Measurements from ENCODE around the gene GABRR2.

The GABRR2 gene

DNA sequence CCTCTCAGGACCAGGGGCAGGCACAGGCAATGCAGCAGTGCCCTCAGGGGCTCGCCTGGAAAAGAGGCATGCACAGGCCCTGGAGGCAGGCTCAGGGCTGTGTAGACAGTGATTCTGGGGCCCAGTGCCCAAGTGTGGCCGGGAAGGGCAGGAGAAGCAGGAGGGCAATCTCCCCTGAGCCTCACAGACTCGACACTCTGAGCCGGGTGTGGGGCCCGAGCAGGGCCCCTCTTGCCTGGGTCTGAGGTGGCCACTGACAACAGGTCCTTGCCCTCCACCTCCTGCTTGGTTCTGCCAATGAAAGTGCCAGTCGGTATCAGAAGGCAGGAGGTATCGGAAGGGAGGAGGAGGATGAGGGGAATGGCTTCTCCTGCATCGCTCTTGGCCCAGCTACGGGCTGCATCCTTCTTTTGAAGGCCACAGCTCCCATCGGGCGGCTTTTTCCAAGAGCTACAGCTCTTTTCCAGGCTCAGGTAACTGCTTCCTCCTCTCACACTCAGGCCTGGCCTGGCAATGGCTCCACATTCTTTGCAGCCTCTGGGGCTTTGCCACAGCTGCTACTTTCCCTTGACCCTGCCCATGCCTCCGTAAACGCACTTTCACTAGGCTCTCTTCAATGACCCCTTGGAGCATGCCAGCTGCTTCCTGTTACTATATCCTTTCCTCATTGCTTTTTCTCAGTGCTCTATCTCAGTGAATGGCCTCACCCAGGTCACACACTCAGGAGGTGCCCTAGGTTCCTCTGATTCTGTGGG is 24.5 kb downstream of the GABRR2 start:
- DNase-seq = no peak

GRCh38 chr6:89289710-89290109 is 25.4 kb downstream of the GABRR2 start:
- DNase-seq = no peak

- DNase-seq = no peak
Measured at GRCh38 chr6:89287351-89288028, 27.6 kb downstream of the GABRR2 start.

- no peak for DNase-seq
Measured at GRCh38 chr6:89286516-89286915, 28.6 kb downstream of the GABRR2 start.

GRCh38 chr6:89284963-89285735 is 29.9 kb downstream of the GABRR2 start:
- DNase-seq = no peak

GRCh38 chr6:89284081-89284480 is 31.0 kb downstream of the GABRR2 start:
- DNase-seq = no peak

GRCh38 chr6:89282749-89283148 is 32.4 kb downstream of the GABRR2 start:
- no peak for DNase-seq

DNA sequence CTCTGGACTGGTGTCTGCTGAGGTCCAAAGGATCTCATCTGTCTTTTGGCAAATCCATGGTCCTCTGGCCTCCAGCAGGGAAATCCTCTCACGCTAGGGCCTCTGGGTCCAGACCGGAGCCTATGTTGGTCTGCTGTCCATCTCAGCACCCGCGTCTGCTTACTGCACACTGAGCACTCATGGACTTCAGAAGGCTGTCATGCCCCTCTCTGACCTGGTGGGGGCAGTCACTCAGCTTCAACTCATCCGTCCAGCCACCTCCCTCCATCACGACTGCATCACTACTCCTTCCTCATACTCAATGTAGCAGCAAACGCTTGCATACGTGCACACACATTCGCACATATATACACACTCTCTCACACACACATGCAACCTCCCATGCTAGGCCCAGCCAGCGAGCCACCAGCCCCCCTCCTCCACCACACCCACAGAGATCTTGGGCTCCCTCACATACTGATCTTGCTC is 33.3 kb downstream of the GABRR2 start:
- DNase-seq = peak in 1 of 2 experiments; percentile 11

DNA sequence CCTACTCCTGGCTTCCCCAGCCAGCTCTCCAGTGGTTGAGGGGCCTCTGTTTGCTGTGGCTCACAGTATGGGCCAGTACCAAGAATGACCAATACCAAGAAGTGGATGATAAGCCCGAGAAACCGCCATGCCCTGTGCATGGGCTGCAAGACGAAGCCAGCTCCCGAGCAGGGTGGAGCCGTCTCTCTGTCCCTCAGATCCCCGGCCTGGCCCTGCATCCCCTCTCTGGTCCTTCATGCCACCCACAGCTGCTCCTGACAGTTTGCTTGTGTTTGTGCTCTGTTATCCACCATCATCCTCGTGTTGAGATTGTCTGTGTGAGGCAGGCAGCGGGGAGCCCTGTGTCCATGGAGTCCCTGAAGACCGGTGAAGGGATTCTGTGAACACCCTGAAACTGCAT is 36.1 kb downstream of the GABRR2 start:
- no peak for DNase-seq

- DNase-seq = no peak
Measured at GRCh38 chr6:89275900-89276299, 39.2 kb downstream of the GABRR2 start.

- no peak for DNase-seq
Measured at GRCh38 chr6:89273816-89274215, 41.3 kb downstream of the GABRR2 start.

- no peak for DNase-seq
Measured at GRCh38 chr6:89272596-89272995, 42.5 kb downstream of the GABRR2 start.

DNA sequence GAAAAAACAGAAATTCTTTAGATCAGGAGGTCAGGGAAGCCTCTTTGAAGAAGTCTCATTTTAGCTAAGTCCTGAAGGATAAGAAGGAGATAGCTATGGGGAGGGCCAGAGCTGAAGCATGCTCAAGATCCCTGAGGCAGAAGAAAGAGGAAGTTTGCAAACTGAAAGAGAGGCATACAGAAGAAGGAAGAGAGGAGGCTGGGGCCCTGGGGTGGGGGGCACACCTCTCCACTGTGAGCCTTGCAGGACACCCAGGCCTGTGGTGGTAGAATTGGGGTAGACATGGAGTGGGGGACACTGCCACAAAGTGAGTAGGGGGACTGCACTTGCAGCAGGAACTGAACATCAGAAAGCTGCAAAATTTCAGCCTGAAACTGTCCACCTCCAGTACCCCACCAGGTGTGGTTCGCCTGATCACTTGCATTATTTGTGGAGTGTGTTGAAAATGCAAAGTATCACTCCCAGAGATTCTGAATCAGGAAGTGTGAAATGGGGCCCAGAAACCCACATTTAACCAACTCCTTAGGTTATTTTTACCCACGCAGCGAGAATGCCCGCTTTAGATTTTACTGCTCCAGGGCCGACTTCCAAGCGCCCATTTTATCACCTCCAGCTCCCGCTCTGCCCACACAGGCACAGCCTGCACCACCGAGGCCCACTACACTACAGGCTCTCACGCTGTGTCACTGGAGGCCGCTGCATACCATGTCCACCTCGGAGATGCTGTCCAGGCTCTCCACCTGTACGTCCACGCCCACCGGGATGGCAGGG is 44.0 kb downstream of the GABRR2 start:
- no peak for DNase-seq

GRCh38 chr6:89269981-89270380 is 45.1 kb downstream of the GABRR2 start:
- no peak for DNase-seq

DNA sequence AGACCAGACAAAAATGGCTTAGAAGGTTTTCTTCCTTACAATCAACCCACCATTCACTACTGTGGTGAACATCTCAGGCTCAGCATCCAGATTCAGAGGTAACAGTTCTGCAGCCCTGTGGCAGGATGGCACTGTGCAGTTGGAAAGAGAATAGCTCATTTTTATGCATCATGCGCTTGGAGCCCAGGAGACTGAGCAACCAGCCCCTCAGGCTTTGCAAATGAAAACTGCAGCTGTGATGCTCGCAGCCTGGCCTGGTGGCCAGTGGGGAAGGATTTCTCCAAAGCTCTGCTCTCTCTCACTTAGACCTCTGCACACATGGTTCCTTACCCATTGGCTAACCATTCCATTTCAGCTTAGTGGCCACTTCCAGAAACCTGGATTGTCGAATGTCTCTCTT is 45.8 kb downstream of the GABRR2 start:
- DNase-seq = no peak

DNA sequence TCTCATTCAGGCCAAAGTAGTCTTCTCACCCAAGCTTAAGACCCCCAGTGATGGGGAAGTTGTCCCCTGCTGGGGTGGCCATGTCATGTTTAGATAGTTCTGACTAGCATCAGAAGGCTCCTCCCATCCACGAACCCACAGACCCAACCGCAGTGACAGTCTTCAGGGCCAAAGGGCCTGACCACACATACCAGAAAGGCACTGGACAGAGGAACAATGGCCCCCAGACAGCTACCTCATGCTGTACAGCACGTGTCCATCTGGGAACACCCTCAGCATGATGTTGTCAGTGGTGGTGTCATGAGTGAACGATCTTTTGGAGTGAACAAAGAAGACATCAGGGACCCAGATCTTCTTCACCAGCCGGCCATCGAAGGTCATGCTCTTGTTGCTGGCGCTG is 46.3 kb downstream of the GABRR2 start:
- DNase-seq = no peak

DNA sequence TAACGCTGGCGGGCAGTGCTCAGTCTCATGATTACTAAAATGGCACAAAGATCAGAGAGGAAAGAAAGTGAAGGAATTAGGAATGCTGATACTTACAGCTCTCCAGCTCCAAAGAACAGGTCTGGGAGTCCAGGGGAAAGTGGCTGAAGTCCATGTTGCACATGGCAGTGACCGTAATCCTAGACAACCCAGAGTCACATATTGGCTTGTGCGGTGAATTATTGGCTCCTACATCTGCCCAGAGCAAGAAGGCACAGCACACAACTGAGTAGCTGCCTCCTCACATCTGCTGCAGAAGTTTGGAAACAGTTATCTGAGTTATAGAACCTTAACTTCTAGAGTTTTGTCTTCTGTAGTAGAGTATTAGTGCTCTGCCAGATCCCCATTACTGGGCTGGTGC is 47.2 kb downstream of the GABRR2 start:
- DNase-seq = no peak

DNA sequence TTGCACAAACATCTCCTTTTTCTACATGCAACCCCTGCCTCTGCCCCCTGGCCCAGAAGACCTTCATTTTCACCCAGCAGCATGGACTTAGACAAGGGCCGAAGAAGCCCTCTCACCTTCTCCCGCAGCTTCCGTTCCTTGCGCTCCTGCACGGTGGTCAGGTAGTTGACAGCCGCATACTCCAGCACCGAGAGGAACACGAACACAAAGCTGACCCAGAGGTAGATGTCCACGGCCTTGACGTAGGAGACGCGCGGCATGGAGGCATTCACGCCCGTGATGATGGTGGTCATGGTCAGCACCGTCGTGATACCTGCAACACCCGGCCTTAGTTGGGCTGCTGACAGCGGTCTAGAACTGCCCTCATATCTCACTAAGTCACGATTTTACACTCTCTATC is 50.8 kb downstream of the GABRR2 start:
- DNase-seq = no peak

GRCh38 chr6:89260832-89261231 is 54.3 kb downstream of the GABRR2 start:
- no peak for DNase-seq

- no peak for DNase-seq
Measured at GRCh38 chr6:89260310-89260709, 54.8 kb downstream of the GABRR2 start.

DNA sequence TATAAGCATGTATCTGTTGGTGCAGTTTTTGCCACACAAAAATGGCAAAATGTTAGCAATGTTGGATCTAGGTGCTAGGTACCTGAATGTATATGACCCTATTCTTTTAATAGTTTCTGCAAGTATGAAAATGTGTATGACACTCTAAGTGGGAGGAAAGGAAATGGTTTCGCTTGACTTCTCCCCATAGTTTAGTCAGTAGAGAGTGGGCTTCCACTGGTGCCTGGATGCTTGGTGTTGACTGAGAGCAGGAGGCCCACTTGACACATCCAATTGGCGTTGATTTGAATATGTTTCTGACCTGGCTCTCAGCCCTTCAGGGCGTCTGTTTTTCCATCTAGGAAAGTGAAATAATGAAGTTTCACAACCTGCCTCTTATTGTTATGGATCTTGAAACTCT is 56.2 kb downstream of the GABRR2 start:
- DNase-seq = no peak

GRCh38 chr6:89257781-89258180 is 57.3 kb downstream of the GABRR2 start:
- DNase-seq = no peak

DNA sequence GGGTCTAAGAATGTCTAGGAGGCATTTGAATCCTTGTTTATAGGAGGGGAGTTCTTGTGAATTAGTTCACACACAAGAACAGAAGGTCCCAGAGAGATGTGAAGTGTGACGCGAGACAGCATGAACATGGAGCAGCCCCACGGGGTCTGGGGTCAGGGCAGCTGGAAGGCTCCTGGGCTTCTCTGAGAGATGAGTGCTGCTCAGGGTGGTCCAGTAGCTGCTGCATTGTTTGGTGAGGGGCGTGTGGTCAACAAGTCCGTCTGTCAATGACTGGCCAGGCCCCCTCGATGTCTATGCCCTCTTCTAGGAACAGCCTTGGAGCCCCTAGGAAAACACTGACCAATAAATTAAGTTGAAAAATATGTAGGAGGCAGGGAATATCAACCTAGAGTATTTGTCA is 57.8 kb downstream of the GABRR2 start:
- DNase-seq = no peak
